HG02588 (cell line): Measurements from ENCODE around the gene KLF3.

Experiments
- ATAC-seq: cut with Tn5 transposase; IDR thresholded peaks from one replicate; pipeline ENCODE4 v1.9.1; 2021; ENCODE audit warnings: mild to moderate bottlenecking, moderate library complexity; ENCODE audit not compliant: unreplicated experiment

The KLF3 gene

GRCh38 chr4:38735870-38736269 lies 71.9 kb downstream of the KLF3 start:
- no peak for ATAC-seq

- ATAC-seq, result no peak
Observed at GRCh38 chr4:38738940-38739803, 75.2 kb downstream of the KLF3 start.

DNA sequence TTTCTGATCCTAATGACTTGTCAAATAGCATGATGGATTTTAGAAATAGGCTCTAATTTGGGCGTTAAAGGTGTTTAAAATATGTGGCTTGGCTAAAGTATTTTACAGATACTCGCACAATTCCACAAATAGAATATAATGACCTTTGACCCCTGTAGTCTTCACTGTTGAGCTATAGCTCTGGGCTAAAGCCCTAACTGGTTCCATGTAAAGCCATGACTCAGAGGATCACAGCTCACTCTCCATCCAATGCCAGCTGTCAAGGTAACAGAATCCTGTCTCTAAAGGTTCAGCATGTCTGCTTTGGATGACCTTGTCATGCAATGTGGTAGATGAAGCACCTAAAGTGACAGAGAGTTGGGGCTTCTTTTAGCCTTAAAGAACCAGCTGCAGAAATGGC lies 76.3 kb downstream of the KLF3 start:
- no peak for ATAC-seq

DNA sequence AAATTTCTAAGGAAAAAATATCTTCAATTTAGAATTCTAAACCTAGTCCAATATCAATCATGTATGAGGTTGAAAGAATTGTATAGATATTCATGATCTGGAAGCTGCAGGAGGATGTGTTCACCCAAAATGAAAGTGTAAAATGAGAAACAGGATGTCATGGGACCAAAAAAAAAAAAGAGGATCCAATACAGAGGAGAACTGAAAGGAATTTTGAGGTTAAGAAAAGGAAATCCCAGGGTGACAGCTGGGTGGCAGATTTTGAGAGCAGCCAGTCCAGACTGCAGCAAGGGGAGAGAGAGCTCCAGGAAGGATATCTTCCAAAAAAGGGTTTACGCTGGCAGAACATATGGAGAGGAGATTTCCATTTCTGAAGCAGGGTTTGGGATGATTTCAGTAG lies 79.9 kb downstream of the KLF3 start:
- ATAC-seq, result no peak

GRCh38 chr4:38745881-38746280 lies 81.9 kb downstream of the KLF3 start:
- no peak for ATAC-seq

- no peak for ATAC-seq
Observed at GRCh38 chr4:38747629-38748028, 83.6 kb downstream of the KLF3 start.

GRCh38 chr4:38749336-38749735 lies 85.3 kb downstream of the KLF3 start:
- no peak for ATAC-seq
